CD1c-positive myeloid dendritic cell (primary cell): Measurements from ENCODE around the gene DNAAF5.
"Not testable (repeated sequence)": the region's sequence is repeated elsewhere in the genome, so short reads cannot be mapped to it uniquely, and the experiment has no call there.

ENCODE experiments used
- DNase-seq: peaks from one replicate; pipeline ENCODE4 v3.0.0-alpha.2; 2016; ENCODE audit errors: extremely low spot score

DNAAF5 gene

DNA sequence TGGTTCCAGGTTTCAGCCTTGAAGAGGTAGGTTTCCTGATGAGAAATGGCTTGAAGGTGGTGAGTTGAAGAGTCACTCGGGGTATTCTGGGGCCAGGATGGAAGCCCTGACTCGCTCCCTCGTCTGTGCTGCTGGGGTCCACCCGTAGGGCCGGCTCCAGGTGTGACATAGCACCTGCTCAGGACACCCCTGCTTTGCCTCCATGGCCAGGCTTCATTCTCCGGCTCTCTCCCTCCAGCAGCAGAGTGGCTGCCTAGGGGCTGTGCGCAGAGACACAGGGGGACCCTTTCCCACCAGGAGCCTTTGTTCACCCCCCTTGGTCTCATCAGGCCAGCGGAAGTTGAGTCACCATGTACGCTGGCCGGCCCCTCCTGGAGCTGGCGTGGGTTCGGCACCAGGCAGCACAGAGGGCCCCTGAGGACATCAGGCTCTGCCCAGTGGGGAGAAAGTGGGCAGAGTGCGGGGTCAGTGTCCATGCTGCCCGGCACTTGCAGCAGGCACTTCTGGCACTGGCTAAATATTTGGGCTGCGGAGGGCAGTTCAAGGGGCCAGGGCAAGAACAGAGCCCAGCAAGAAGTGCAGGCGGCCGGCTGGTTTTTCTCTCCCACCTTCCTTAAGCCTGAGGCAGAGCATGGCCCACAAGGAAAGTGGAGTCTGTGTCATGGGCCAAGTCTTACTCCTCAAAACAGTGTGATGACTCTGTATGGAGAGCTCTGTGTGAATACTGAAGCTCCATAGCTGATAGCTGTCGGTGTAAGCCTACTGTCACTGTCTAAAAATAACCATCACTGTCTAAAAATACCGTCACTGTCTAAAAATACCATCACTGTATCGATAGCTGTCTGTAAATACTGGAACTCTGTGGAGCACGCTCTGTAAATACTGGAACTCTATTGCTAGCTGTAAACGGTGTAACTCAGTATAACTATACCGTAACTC is 4.3 kb downstream of the DNAAF5 start:
- DNase-seq: no peak

DNA sequence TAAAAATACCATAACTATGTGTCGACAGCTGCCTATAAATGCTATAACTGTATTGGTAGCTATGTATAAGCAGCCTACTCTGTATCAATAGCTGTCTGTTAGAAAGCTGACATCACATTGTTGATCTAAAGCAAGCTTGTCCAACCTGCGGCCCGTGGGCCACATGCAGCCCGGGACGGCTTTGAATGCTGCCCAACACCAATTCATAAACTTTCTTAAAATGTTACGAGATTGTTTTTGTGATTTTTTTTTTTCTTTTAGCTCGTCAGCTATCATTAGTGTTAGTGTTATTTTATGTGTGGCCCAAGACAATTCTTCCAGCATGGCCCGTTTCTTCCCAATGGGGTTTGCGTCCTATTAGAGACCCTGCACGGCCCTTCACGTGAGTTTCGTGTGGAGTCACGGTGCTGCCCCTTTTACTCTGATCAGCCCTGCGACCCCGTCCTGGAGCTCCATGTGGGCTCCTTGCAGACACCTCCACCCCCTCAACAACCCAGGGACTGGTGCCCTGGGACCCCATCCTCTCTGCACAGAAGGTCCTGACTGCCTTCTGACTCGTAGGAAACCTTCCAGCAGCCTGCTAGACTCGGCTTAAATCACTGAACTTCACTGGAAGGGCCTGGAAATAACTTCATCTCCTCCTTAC is 5.1 kb downstream of the DNAAF5 start:
- DNase-seq: no peak

DNA sequence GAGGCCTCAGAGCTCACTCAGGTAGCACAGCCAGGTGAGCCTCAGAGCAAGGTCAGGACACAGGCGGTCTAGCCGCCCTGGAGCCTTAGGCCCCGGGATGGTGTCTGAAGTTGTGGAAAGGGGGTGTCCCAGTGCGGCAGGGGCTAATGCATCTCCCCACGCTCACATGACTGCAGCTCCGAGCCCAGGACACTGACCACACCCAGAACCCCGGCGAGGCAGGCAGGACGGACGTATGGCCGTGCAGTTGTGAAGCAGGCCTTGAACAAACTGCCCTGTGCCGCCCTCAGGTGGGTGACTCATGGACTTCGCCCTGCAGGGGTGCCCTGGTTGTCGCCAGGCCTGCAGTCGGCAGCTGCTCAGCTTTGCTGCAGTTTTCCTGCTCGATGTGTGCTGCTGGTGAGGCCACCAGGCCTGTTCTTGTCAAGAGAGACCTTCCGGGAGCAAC is 5.6 kb downstream of the DNAAF5 start:
- DNase-seq: no peak

DNA sequence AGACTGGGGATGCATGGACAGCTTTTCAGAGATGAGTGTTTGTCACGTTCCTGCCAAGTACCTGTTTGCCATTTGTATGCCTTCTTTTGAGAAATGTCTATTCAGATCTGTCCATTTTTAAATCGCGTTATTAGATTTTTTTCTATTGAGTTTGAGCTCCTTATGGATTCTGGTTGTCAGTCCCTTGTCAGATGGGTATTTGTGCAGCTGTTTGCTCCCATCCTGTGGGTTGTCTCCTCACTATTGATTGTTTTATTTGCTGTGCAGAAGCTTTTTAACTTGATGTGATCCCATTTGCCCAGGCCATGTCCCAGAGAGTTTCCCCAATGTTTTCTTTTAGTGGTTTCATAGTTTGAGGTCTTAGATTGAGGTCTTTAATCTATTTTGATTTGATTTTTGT is 6.1 kb downstream of the DNAAF5 start:
- no peak for DNase-seq

DNA sequence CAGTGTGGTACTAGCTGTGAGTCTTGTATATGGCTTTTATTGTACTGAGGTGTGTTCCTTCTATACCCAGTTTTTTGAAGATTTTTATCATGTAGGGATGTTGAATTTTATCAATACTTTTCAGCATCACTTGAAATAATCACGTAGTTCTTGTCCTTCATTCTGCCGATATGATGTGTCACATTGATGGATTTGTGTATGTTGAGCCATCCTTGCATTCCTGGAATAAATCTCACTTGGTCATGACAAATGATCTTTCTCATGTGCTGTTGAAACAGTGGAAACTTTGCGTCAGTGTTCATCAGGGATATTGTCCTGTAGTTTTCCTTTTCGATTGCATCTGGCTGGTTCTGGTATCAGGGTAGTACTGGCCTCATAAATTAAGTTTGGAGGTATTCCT is 7.7 kb downstream of the DNAAF5 start:
- no peak for DNase-seq

DNA sequence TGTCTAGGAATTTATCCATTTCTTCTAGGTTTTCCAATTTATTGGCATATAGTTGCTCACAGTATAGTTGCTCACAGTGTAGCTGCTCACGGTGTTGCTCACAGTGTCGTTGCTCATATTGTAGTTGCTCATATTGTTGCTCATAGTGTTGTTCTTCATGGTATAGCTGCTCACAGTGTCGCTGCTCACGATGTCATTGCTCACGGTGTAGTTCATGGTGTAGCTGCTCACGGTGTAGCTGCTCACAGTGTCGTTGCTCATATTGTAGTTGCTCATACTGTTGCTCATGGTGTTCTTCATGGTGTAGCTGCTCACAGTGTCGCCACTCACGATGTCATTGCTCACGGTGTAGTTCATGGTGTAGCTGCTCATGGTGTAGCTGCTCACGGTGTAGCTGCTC is 8.3 kb downstream of the DNAAF5 start:
- no peak for DNase-seq

DNA sequence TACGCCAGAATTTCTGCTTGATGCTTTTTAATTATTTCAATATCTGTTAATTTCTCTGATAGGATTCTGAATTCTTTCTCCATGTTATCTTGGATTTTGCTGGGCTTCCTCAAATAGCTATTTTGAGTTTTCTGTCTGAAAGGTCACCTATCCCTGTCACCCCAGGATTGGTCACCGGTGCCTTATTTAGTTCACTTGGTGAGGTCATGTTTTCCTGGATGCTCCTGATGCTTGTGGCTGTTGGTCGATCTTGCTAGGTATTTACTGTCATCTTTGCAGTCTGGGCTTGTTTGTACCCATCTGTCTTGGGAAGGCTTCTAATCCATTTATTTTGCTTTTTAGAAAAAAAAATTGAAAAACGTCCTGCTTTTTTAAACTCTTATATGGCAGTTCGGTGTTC is 11.7 kb downstream of the DNAAF5 start:
- DNase-seq: no peak

DNA sequence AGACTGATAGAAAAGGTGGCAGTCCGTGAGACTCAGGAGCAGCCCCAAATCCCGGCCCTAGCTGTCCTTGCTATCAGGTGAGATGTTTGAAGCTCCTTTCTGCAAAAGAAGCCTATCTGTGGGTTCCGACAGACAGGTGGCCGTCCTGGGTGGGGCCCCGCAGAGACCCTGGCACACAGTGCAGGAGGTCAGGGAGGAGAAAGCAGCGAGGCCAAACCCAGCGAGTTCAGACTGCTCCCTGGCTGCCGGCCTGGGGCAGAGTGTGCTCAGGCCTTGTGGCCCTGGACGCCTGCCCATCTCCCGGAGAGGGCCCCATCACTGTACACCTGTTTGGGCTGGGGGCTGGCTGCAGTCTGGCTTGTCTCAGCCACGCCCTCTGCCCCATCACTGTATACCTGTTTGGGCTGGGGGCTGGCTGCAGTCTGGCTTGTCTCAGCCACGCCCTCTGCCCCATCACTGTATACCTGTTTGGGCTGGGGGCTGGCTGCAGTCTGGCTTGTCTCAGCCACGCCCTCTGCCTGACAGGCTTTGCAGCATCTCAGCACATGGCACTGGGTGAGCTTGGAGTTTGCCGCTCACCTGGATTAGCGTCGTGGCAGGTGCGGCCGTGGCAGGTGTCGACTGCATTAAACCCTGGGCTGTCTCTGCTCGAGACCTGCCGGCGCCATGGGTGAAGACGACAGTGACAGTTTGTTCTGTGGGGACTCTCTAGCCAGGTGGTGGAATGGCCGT is 12.4 kb downstream of the DNAAF5 start:
- no peak for DNase-seq

DNA sequence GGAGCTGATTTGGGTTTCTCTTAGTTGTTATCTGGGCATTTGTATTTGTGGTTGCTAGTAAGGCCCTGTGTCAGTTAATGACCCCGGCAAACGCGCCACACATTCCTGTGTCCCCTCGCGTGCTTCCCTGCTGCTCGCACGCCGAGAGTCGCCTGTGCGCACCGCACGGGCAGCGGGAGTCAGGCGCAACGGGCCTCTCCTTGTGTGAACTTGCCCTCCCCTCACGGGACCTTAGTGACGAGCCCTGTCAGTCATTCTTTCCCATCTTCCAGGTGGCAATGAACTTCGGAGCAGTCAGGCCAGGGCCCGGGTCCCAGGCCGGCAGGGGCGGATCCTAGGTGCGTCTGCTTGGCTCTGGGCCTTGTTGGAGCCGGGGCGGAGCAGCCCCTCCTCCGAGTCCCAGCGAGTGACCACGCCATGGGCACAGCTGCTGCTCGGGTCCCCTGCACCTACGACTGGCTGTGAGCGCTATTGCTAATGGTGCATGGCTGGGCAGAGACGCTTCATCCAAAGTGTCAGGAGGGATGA is 13.0 kb downstream of the DNAAF5 start:
- DNase-seq: no peak

DNA sequence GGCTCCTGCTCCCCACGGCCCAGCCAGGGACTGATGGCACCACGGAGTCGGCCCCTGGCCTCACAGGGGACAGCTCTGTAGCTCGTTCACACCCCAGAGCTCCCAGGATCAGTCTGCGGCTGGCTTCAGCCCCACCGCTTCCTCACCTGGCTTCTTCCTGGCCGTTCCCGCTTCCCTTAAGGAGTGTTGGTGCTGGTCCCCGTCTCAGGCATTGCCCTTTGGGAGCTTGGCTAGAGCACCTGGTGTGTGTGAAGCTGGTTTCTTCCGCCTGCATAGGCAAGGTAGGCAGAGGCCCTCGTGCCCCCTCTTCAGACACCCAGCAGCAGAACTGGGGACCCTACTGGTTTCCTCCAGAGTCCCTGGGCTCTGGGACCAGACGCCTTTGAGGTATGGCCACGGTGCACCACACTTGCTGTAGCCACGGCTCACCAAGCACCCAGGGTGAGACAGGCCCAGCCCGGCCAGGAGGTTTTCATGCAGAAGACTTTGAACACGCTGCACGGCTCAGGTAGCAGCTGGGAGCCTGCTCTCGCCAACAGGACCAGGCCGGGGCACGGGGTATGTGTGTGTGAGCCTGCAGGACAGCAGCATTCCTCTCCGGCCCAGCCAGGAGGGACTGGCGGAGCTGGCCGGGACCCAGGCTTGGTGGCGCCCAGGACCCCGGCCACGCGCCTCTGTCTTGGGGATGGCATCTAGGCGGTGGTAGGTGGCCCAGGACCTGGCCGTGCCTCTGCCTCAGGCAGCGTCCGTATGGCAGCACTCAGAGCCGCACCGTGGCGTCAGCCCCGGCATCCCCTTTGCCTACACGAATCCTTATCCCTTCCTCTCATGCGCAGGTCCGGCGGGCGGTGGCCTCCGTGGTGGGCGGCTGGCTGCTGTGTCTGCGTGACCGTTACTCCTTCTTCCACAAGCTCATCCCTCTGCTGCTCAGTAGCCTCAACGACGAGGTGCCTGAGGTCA is 13.8 kb downstream of the DNAAF5 start:
- DNase-seq: no peak

DNA sequence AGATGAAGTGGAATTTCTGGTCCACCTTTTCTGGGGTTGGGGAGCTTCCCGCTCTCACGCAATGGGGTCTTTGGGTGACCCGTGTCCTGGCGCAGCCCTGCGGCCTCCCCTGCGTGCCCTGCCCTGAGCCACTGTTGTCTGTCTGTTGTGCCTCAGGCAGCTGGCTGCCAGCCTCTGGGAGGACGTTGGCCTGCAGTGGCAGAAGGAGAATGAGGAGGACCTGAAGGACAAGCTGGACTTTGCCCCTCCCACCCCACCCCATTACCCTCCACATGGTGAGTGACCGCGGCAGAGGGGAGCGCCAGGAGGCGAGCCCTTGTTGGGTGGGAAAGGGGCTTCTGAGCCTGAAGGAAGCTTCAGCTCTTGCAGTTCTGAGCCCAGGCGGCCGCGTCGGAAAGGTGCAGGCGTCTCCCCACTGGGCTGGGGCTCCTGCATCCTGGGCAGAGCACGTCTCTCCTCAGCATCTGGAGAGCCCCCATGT is 14.7 kb downstream of the DNAAF5 start:
- no peak for DNase-seq

DNA sequence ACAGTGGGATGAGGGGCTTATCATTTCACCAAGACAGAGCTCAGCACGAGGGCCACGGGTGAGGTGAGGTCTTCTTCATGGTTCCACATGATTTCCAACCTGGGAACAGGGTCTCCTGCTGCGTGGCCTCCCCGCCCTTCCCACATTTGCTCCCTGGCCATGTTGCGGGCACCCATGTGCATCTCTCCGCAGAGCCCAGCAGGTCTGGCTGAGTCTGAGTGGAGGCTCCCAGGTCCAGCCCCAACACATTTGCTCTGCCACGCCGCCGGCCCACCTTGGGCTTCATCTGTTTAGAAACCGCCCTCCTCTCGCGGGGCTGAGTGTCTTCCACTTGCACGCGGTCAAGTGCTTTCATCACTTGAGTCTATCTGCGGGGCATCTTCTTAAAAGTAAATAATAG is 15.4 kb downstream of the DNAAF5 start:
- DNase-seq: no peak

DNA sequence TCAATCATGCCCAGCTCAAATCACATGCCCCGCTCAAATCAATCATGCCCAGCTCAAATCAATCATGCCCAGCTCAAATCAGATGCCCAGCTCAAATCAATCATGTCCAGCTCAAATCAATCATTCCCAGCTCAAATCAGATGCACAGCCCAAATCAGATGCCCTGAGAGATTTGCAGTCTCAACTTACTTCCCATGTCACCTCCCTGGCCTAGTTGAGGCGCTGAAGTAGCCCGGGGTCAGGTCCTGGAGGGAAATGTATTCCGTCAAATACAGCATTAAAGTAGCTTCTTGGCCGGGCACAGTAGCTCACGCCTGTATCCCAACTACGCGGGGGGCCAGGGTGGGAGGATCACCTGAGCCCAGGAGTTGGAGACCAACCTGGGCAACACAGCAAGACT is 16.3 kb downstream of the DNAAF5 start:
- no peak for DNase-seq

DNA sequence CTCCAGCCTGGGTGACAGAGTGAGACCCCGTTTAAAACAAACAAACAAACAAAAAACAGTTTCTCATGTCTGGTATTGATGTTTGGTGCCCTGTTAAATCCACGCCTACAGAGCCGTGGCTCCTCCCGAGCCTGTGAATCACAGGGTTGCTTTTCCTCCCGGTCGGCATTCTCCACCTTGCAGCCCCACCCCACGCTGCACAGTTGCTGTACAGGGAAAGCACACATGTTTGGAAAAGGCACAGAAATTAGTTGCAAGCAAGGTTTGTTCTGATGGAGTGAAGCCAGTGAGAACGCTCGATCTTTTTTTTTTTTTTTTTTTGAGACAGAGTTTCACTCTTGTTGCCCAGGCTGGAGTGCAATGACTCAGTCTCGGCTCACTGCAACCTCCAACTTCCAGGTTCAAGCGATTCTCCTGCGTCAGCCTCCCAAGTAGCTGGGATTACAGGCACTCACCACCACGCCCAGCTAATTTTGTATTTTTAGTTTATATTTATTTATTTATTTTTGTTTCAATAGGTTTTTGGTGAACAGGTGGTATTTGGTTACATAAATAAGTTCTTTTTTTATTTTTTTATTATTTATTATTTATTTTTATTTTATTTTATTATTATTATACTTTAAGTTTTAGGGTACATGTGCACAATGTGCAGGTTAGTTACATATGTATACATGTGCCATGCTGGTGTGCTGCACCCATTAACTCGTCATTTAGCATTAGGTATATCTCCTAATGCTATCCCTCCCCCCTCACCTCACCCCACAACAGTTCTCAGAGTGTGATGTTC is 17.0 kb downstream of the DNAAF5 start:
- not testable (repeated sequence) for DNase-seq

DNA sequence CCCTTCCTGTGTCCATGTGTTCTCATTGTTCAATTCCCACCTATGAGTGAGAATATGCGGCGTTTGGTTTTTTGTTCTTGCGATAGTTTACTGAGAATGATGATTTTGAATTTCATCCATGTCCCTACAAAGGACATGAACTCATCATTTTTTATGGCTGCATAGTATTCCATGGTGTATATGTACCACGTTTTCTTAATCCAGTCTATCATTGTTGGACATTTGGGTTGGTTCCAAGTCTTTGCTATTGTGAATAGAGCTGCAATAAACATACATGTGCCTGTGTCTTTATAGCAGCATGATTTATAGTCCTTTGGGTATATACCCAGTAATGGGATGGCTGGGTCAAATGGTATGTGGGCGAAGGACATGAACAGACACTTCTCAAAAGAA is 17.6 kb downstream of the DNAAF5 start:
- DNase-seq: not testable (repeated sequence)

DNA sequence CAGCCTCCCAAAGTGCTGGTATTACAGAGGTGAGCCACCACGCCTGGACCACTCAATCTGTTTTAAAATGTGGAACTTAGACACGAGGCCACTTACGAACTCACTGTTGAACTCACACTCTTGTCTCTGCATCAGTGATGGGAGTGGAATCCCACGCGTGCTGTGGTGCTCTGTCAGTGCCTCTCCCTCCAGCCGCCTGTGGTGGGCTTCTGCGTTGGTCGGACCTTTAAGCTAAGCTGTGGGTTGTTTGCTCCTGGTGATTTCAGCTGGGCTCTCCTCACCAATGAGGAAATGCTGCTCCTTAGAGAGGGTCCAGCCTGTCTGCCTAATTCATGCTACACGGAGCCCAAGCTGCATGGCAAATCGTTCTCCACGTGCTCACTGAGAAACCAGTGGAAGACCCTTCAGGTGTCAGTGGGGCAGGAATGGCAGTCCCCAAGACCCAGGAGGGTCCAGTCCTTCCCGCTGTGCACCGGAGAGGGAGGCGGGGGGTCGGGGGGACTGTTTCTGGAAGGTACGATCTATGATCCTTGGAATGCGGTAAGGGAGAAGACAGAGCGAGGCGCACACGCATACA is 18.4 kb downstream of the DNAAF5 start:
- no peak for DNase-seq

DNA sequence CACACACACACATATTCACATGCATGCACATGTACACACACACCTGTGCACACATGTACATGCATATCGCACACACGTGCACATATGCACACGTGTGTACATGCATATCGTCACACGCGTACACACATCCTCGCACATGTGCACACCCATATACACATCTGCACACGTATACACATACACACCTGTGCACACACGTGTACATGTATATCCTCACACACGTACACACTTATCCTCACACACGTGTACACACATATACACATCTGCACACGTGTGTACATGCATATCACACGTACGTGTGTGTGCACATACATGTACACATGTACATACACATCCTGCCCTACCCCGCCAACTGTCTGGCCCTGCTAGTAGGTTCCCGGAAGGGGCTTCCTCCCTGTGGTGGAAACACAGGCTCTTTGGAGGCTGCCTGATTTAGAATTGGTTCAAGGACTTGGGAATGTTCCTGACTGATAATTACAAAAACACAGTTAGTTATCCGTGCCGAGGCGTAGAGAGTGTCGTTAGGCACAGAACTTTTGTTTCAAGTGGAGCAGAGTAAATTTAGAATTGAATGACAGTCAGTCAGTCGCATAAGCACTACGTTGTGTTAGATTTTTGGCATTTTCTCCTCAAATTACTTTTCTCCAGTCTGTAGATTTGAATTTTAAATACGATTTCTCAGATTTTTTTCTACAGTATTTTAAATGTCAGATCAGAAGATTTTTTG is 19.1 kb downstream of the DNAAF5 start:
- no peak for DNase-seq

DNA sequence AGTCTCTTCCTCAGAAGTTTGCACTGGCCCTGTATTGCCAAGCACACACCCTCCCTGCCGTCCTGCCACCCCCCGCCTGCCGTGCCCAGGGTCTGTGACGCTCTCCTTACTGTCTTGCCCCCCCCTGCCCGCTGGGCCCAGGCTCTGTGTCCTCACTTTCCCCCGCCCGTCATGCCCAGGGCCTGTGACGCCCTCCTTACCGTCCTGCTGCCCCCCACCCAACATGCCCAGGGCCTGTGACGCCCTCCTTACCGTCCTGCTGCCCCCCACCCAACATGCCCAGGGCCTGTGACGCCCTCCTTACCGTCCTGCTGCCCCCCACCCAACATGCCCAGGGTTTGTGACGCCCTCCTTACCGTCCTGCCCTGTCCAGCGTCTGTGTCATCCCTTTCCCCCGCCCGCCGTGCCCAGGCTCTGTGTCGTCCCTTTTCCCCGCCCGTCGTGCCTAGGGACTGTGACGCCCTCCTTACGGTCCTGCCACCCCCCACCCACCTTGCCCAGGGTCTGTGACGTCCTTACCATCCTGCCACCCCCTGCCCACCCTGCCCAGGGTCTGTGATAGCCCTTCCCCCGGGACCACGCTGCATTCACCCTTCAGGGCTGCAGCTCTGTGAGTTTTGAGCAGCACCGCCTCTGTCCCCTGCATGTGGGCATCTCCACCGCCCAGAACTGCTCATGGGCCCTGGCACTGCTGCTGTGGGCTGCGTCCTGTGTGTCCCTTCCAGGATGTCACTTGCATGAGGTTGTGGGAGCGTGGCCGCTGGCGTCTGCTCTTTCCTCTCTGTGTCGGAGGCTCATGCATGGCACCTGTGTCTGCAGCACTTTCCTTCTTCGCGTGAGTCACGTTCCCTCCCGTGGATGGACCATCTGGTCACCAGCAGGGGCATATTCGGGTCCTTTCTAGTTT is 19.9 kb downstream of the DNAAF5 start:
- no peak for DNase-seq
